ENCODE data around the gene C4orf51.

DNA sequence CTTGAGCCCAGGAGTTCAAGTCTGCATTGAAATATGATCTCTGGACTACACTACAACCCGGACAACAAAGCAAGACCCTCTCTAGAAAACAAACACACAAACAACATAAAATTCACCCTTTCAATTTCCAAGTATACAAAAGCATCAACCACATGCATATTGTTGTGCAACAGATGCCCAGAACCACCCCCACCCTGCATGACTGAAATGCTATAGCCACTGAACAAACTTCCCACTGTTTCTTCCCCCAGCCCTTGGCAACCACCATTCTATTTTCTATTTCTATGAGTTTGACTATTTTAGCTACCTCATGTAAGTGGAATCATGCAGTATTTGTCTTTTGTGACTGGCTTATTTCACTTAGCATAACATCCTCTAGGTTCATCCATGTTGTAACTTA, 14.2 kb upstream of the C4orf51 start:
- no peak for TF ChIP-seq CTCF (IDR thresholded peaks at IDR 0.05)
- no peak for TF ChIP-seq EZH2 (IDR thresholded peaks at IDR 0.05; ENCODE audit: borderline replicate concordance, insufficient read depth, low read depth, low read length, poor library complexity, severe bottlenecking)

Data from B cell (primary cell).